HepG2 (cell line): Measurements from ENCODE around the gene INF2. TPM values are rescaled to one million over a fixed set of nuclear protein-coding genes. Genes with fewer than 3 reads are reported as not detected.

Source experiments
- FOXO1 ChIP-seq: sonication (generic); formaldehyde crosslinking; IDR thresholded peaks from 2 replicates; pipeline ENCODE4 v1.4.0; 2020; ENCODE audit warnings: missing genetic modification reagents
- HNRNPLL ChIP-seq: fragments of 200-400 bp; formaldehyde crosslinking; IDR thresholded peaks from 2 replicates; pipeline ENCODE4 v1.6.1; 2017; ENCODE audit warnings: mild to moderate bottlenecking, low read depth, low read length; ENCODE audit not compliant: poor library complexity, severe bottlenecking
- ISL2 ChIP-seq: sonication (generic); formaldehyde crosslinking; IDR thresholded peaks from 2 replicates; pipeline ENCODE4 v1.5.0; 2020; ENCODE audit warnings: missing genetic modification reagents
- JARID2 ChIP-seq: sonication (generic); formaldehyde crosslinking; IDR thresholded peaks from 2 replicates; pipeline ENCODE4 v1.8.1; 2023; ENCODE audit warnings: missing genetic modification reagents, inconsistent platforms; ENCODE audit not compliant: insufficient replicate concordance
- NKX3-1 ChIP-seq: sonication (generic); formaldehyde crosslinking; IDR thresholded peaks from 2 replicates; pipeline ENCODE4 v1.5.0; 2020; ENCODE audit warnings: missing genetic modification reagents
- NR2F6 ChIP-seq, 2 experiments: IDR thresholded peaks; 2 replicates each; pipeline ENCODE4 v1.6.1; 2016; ENCODE audit warnings: antibody characterized with exemption in 1 of 2, mild to moderate bottlenecking in 1 of 2
- PHF8 ChIP-seq: sonication (generic); formaldehyde crosslinking; IDR thresholded peaks from 2 replicates; pipeline ENCODE4 v1.5.0; 2020; ENCODE audit warnings: missing genetic modification reagents
- TCF7L2 ChIP-seq: IDR thresholded peaks from 2 replicates; pipeline ENCODE4 v1.6.1; 2011; ENCODE audit warnings: mild to moderate bottlenecking, low read depth, low read length, moderate library complexity
- ZBTB7A ChIP-seq: sonication (generic); formaldehyde crosslinking; IDR thresholded peaks from 2 replicates; pipeline ENCODE4 v1.8.0; 2022; ENCODE audit warnings: mild to moderate bottlenecking, missing genetic modification reagents
- ZFX ChIP-seq: sonication (generic); formaldehyde crosslinking; IDR thresholded peaks from 2 replicates; pipeline ENCODE4 v1.4.0; 2020; ENCODE audit warnings: mild to moderate bottlenecking, low read depth, missing genetic modification reagents, moderate library complexity
- ZKSCAN5 ChIP-seq: sonication (generic); formaldehyde crosslinking; IDR thresholded peaks from 2 replicates; pipeline ENCODE4 v1.5.1; 2020; ENCODE audit warnings: mild to moderate bottlenecking, missing genetic modification reagents
- ZNF446 ChIP-seq: sonication (generic); formaldehyde crosslinking; IDR thresholded peaks from 2 replicates; pipeline ENCODE4 v1.5.0; 2020; ENCODE audit warnings: mild to moderate bottlenecking, missing genetic modification reagents
- ZNF451 ChIP-seq: sonication (generic); formaldehyde crosslinking; IDR thresholded peaks from 2 replicates; pipeline ENCODE4 v1.5.0; 2020; ENCODE audit warnings: mild to moderate bottlenecking, missing genetic modification reagents
- ZNF496 ChIP-seq: sonication (generic); formaldehyde crosslinking; IDR thresholded peaks from 2 replicates; pipeline ENCODE4 v1.8.1; 2023; ENCODE audit warnings: mild to moderate bottlenecking, moderate library complexity, missing genetic modification reagents; ENCODE audit not compliant: insufficient replicate concordance
- ZNF660 ChIP-seq: sonication (generic); formaldehyde crosslinking; IDR thresholded peaks from 2 replicates; pipeline ENCODE4 v1.5.1; 2020; ENCODE audit warnings: mild to moderate bottlenecking, low read depth, missing genetic modification reagents, borderline replicate concordance
- ZNF792 ChIP-seq: IDR thresholded peaks from 2 replicates; pipeline ENCODE4 v1.6.1; 2016
- ZSCAN21 ChIP-seq: sonication (generic); formaldehyde crosslinking; IDR thresholded peaks from 2 replicates; pipeline ENCODE4 v1.8.0; 2022; ENCODE audit warnings: mild to moderate bottlenecking, missing genetic modification reagents, moderate library complexity, borderline replicate concordance
- polyA plus RNA-seq, 8 experiments: library from polyadenylated mRNA; depleted of rRNA in 3 of 8; stranded (reverse) in 7 of 8; unstranded in 1 of 8; fragments of >200 nt; fragmentation: Illumina TruSeq in 4 of 8; extraction: Trizol in 4 of 8; gene quantifications; 2 replicates each; pipeline versions ENCODE4 v1.2.1 to v1.2.3, GENCODE V29; 2011 to 2016; ENCODE audit warnings: low read depth in 4 of 8, missing spikeins in 1 of 8, mixed read lengths in 1 of 8; ENCODE audit not compliant: insufficient read depth in 1 of 8
- total RNA-seq, 5 experiments: library from RNA; depleted of rRNA; stranded (reverse); fragments of >200 nt; fragmentation: Illumina TruSeq; extraction: Trizol; gene quantifications; 2 replicates each; pipeline ENCODE4 v1.2.3, GENCODE V29; 2016; ENCODE audit warnings: low read depth in 1 of 5
- TF ChIP-seq, protein P1 (sequence below): sonication (generic); formaldehyde crosslinking; IDR thresholded peaks from 2 replicates; pipeline ENCODE4 v1.8.1; 2023; ENCODE audit warnings: missing genetic modification reagents, inconsistent platforms, borderline replicate concordance
- TF ChIP-seq, protein P2 (sequence below): sonication (generic); formaldehyde crosslinking; IDR thresholded peaks from 2 replicates; pipeline ENCODE4 v1.5.0; 2020; ENCODE audit warnings: mild to moderate bottlenecking, missing genetic modification reagents, borderline replicate concordance
- TF ChIP-seq, protein P3 (sequence below): sonication (generic); formaldehyde crosslinking; IDR thresholded peaks from 2 replicates; pipeline ENCODE4 v1.5.0; 2020; ENCODE audit warnings: missing genetic modification reagents
- TF ChIP-seq, protein P4 (sequence below): sonication (generic); formaldehyde crosslinking; IDR thresholded peaks from 2 replicates; pipeline ENCODE4 v1.8.0; 2022; ENCODE audit warnings: mild to moderate bottlenecking, missing genetic modification reagents, moderate library complexity

Gene INF2
- total and polyA plus RNA-seq, 2 of the 13 experiments (the other 11 are each of a cell fraction or from before 2014, with no cell fraction given): 16.4 to 26.4 TPM

DNA sequence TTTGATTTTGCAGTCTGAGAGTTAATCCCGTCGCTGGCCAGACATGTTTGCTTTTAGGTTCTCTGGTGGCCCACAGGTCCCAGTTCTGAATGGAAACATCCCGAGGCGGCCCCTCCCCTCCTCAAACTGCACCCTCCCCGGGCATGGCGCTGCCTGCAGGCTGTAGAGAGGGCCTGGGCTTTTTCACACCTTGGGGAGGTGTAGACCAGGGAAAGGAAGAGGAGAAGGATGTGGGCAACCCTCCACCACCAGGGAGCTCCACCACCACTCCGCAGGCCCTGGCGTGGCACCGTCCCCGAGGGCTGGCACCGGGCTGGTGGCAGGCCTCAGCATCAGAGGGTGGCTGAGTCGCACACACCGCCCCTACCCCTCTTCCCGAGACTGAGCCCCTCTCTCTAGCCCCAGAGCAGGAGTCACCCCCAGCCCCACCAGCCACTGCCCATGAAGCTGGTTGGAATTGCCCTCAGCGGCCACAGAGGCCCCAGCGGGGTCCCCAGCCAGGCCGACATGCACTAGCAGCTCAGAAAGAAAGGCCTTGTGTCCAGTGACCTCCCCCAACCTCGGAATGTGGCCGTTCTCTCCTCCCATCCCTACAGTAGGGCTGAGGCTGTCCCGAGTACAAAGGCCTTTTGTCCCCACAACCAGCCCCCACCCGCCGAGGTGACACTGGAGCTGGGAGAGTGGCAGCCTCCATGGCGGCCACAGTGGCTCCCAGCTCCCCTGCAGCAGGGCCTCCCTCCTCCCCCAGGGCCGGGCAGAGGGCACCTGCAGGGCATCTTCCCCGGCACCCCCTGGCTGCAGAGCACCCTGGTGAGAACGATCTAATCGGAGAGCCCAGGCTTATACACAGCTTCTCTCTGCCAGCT lies 23.5 kb upstream of the INF2 start (continued):
- TF ChIP-seq, protein P1, sequence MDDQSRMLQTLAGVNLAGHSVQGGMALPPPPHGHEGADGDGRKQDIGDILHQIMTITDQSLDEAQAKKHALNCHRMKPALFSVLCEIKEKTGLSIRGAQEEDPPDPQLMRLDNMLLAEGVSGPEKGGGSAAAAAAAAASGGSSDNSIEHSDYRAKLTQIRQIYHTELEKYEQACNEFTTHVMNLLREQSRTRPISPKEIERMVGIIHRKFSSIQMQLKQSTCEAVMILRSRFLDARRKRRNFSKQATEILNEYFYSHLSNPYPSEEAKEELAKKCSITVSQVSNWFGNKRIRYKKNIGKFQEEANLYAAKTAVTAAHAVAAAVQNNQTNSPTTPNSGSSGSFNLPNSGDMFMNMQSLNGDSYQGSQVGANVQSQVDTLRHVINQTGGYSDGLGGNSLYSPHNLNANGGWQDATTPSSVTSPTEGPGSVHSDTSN: no peak
- TF ChIP-seq ZNF660 (CRISPR knock-in tag) (no peak), ZKSCAN5 (no peak; the same call in 1 of the 2 replicates), ZSCAN21 (CRISPR knock-in tag) (no peak), ZBTB7A (CRISPR knock-in tag) (peak; percentile 90), NKX3-1 (CRISPR knock-in tag) (no peak), HNRNPLL (peak; percentile 66), ISL2 (CRISPR knock-in tag) (peak; percentile 49), TCF7L2 (no peak), ZNF496 (CRISPR knock-in tag) (no peak), ZNF451 (CRISPR knock-in tag) (no peak; the same call in 1 of the 2 replicates), JARID2 (CRISPR knock-in tag) (no peak), NR2F6 (IDR thresholded peaks at IDR 0.05) (peak; percentile 54; the same call in 1 of the 2 replicates), NR2F6 (CRISPR knock-in tag; IDR thresholded peaks at IDR 0.05) (peak; percentile 89), FOXO1 (CRISPR knock-in tag) (peak; percentile 51; the same call in 1 of the 2 replicates), ZNF792 (CRISPR knock-in tag) (peak; percentile 66; the same call in 1 of the 2 replicates), ZFX (CRISPR knock-in tag) (peak; percentile 94), PHF8 (CRISPR knock-in tag) (peak; percentile 78), ZNF446 (CRISPR knock-in tag) (no peak)
- TF ChIP-seq, protein P2, sequence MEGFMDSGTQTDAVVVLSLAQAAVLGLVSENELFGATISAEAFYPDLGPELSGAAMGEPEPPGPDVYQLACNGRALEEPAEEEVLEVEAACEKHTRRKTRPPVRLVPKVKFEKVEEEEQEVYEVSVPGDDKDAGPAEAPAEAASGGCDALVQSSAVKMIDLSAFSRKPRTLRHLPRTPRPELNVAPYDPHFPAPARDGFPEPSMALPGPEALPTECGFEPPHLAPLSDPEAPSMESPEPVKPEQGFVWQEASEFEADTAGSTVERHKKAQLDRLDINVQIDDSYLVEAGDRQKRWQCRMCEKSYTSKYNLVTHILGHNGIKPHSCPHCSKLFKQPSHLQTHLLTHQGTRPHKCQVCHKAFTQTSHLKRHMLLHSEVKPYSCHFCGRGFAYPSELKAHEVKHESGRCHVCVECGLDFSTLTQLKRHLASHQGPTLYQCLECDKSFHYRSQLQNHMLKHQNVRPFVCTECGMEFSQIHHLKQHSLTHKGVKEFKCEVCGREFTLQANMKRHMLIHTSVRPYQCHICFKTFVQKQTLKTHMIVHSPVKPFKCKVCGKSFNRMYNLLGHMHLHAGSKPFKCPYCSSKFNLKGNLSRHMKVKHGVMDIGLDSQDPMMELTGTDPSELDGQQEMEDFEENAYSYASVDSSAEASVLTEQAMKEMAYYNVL (CRISPR knock-in tag): peak; percentile 77; the same call in 1 of the 2 replicates
- TF ChIP-seq, protein P3, sequence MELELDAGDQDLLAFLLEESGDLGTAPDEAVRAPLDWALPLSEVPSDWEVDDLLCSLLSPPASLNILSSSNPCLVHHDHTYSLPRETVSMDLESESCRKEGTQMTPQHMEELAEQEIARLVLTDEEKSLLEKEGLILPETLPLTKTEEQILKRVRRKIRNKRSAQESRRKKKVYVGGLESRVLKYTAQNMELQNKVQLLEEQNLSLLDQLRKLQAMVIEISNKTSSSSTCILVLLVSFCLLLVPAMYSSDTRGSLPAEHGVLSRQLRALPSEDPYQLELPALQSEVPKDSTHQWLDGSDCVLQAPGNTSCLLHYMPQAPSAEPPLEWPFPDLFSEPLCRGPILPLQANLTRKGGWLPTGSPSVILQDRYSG (CRISPR knock-in tag): no peak
- TF ChIP-seq, protein P4, sequence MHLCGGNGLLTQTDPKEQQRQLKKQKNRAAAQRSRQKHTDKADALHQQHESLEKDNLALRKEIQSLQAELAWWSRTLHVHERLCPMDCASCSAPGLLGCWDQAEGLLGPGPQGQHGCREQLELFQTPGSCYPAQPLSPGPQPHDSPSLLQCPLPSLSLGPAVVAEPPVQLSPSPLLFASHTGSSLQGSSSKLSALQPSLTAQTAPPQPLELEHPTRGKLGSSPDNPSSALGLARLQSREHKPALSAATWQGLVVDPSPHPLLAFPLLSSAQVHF (CRISPR knock-in tag): no peak
